K562 (cell line): ENCODE results near the gene IL17RB.

Source experiments
- MEF2D ChIP-seq: conservative IDR thresholded peaks from 2 replicates; pipeline ENCODE4 v1.6.1; 2016; ENCODE audit warnings: low read depth, missing genetic modification characterization, missing compliant biosample characterization
- POLR2A ChIP-seq: fragments of 450-650 bp; conservative IDR thresholded peaks from 2 replicates; pipeline ENCODE4 v1.6.1; 2016
- ZNF512 ChIP-seq: IDR thresholded peaks from 2 replicates; pipeline ENCODE4 v1.6.1; 2016; ENCODE audit warnings: missing genetic modification characterization, missing compliant biosample characterization

- TF ChIP-seq ZNF512: no peak
- TF ChIP-seq POLR2A: no peak
- no peak for TF ChIP-seq MEF2D (tag)
Observed at GRCh38 chr3:53803816-53804695, 42.3 kb upstream of the IL17RB start.
